Activated CD4-positive, alpha-beta T cell treated with anti-CD3 and anti-CD28 coated beads for 4 hours (primary cell): ENCODE data around the gene BBS2.

Experiments used
- DNase-seq, 2 donors: peaks; one replicate each; pipeline ENCODE4 v3.0.0-alpha.2; 2020

The BBS2 gene

GRCh38 chr16:56519459-56520250, at the start of gene BBS2:
TSS of gene BBS2 (minus strand) at chr16:56520024. CDS start at chr16:56519862, 162 bp downstream.
- DNase-seq: peak; percentile 89 to 90

- DNase-seq: no peak
These were observed 45.1 kb upstream of the BBS2 start, which contains the start of gene MT4 for GRCh38 chr16:56564793-56565477. TSS of gene MT4 (plus strand) at chr16:56565073. CDS start at chr16:56565129, 56 bp downstream.

- DNase-seq: no peak
These were observed 41.3 kb upstream of the BBS2 start for GRCh38 chr16:56561126-56561525.

GRCh38 chr16:56560447-56560846, 40.6 kb upstream of the BBS2 start:
- DNase-seq: no peak

GRCh38 chr16:56559109-56559508, 39.3 kb upstream of the BBS2 start:
- DNase-seq: no peak

- no peak for DNase-seq
These were observed 38.4 kb upstream of the BBS2 start for GRCh38 chr16:56558024-56558747.

- DNase-seq: no peak
These were observed 34.6 kb upstream of the BBS2 start for GRCh38 chr16:56554441-56554840.

GRCh38 chr16:56551796-56552738, 32.2 kb upstream of the BBS2 start:
- no peak for DNase-seq

GRCh38 chr16:56549744-56550385, 30.0 kb upstream of the BBS2 start:
- DNase-seq: no peak

GRCh38 chr16:56549161-56549560, 29.3 kb upstream of the BBS2 start:
- no peak for DNase-seq

GRCh38 chr16:56547949-56548567, 28.2 kb upstream of the BBS2 start:
- no peak for DNase-seq

GRCh38 chr16:56547120-56547948, 27.5 kb upstream of the BBS2 start:
- DNase-seq: no peak

- DNase-seq: no peak
These were observed 22.2 kb upstream of the BBS2 start for GRCh38 chr16:56542039-56542438.

- DNase-seq: no peak
These were observed 19.8 kb upstream of the BBS2 start for GRCh38 chr16:56539656-56540055.

- no peak for DNase-seq
These were observed 18.5 kb upstream of the BBS2 start for GRCh38 chr16:56538331-56538730.

- DNase-seq: no peak
These were observed 15.1 kb upstream of the BBS2 start for GRCh38 chr16:56534847-56535383.

- DNase-seq: no peak
These were observed 12.9 kb upstream of the BBS2 start for GRCh38 chr16:56532714-56533113.

GRCh38 chr16:56530872-56531271, 11.0 kb upstream of the BBS2 start:
- no peak for DNase-seq

GRCh38 chr16:56525236-56525635, 5.4 kb upstream of the BBS2 start:
- DNase-seq: no peak

GRCh38 chr16:56520251-56520577, 390 bp upstream of the BBS2 start:
- DNase-seq: no peak
